Activated T-helper 2 cell treated with anti-CD3 and anti-CD28 coated beads, Interferon-gamma antibody, Interleukin-2, Interleukin-4, amounts not matched to agents 10 μg/mL and 5 μg/mL and 100 μg/mL, durations not matched to agents 14 hours and 24 hours and 36 hours (primary cell): ENCODE data around the gene NEURL1. TPM values are rescaled to one million over a fixed set of nuclear protein-coding genes. Genes with fewer than 3 reads are reported as not detected.
A peak's percentile ranks its signal among the peaks of the same experiment; 100 is the strongest.

Source experiments
- DNase-seq: peaks from one replicate; pipeline ENCODE4 v3.0.0; 2021; ENCODE audit warnings: low spot score
- H3K27ac Mint-ChIP-seq: one replicate; pipeline ENCODE4 v1.8.0; 2021; ENCODE audit warnings: mixed read lengths
- H3K27me3 Mint-ChIP-seq: one replicate; pipeline ENCODE4 v1.8.0; 2021; ENCODE audit warnings: low read depth, mixed read lengths
- H3K36me3 Mint-ChIP-seq: one replicate; pipeline ENCODE4 v1.8.0; 2021; ENCODE audit warnings: low read depth, mixed read lengths
- H3K4me1 Mint-ChIP-seq: one replicate; pipeline ENCODE4 v1.8.0; 2021; ENCODE audit warnings: low read depth, mixed read lengths
- H3K4me3 Mint-ChIP-seq: one replicate; pipeline ENCODE4 v1.8.0; 2021; ENCODE audit warnings: low read depth, mild to moderate bottlenecking, moderate library complexity, mixed read lengths
- H3K9me3 Mint-ChIP-seq: one replicate; pipeline ENCODE4 v1.8.0; 2021; ENCODE audit warnings: mixed read lengths
- intact Hi-C: fragments of 100-400 bp; cut with micrococcal nuclease; formaldehyde crosslinking; loops from one replicate; pipeline ENCODE4 v1.15.1; 2023
- total RNA-seq: library from RNA; stranded (reverse); gene quantifications from 2 replicates; pipeline ENCODE4 v1.2.3, GENCODE V29; 2022

Gene NEURL1
- total RNA-seq, 1 donor from 2014 or later = 2.2 TPM

DNA sequence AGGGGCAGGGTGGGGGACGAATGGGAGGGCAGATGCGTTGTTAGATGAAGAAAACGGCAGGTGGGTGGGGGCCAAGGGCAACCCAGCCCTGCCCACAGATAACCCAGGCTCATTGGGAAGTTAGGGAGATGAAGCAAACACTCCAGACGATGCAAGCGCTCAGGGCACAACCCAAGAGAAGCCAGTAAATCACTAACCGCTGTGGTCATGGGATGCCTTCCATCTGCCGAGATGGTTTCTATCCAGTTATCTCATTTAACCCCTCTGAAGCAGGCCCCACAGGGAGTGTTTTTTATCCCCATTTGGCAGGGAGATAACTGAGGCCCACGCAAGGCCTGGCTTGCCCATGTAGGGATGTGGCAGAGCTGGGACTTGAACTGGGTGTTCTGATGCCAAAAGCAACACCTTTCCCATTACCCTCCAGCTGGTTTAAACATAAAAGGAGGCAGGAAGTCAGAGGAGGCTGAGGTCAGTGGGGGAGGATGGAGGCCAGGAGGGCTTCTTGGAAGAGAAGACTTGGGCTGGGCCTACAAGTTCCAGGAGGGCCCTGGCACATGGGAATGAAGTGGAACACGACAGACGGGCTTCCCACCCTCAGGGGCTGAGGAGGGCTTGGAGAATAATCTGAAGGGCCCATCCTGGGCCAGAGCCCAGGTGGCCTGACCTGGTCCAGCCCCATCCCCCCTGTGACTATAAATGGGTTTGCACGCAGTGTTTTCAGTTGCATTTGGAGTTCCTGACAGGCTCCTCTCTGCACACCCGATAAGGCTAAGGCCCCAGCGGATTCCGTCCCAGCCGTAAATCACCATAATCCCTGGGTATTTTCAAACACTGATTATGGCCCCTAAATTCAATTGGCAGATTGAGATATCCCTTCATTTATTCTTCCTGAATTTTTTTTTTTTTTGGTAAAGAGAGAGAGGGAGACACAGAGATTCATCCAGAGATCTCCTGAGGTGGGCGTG is 80.9 kb downstream of the NEURL1 start:
- intact Hi-C loops = no loop called here
- Mint-ChIP-seq H3K27ac (no peak overlapping the region), H3K36me3 (no peaks in the 10 kb centered on the region), H3K4me3 (no peak overlapping the region), H3K9me3 (no peaks in the 10 kb centered on the region), H3K27me3 (peaks cover 2% of the 10 kb centered on the region), H3K4me1 (no peaks in the 10 kb centered on the region)
- DNase-seq = no peak

DNA sequence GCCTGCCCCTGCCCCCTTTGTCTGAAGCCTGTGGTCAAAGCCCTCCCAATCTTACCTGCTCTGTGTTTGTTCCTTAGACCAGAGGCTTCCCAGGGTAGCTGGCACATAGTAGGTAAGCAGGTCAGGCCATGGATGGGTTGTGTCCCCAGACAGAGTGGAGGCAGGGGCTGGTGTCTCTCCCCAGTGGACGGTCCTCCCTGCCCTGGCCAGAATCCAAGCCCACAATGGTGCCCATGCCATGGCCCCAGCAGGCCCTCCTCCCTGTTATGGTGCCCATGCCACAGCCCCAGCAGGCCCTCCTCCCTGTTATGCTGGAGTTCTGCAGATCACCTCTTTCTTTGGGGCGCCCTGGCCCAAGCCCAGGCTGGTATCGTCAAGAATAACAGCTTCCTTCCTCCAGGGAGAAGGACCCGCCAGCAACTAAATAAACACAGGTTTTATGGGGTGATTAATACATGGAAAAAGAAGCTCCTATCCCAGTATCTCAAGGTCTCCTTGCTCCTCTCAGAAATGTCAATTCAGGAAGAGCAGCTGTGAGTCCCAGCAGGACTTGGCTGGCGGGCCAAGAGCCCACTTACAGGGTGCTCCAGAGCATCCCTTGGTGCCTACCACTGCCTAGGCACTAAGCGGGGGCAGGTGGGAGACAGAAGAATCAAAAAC is 82.0 kb downstream of the NEURL1 start:
- Mint-ChIP-seq H3K9me3 (no peaks in the 10 kb centered on the region), H3K27me3 (peaks cover 2% of the 10 kb centered on the region), H3K4me3 (no peak overlapping the region), H3K36me3 (no peaks in the 10 kb centered on the region), H3K27ac (no peak overlapping the region), H3K4me1 (no peaks in the 10 kb centered on the region)
- DNase-seq = no peak
- intact Hi-C loops = no loop called here

DNA sequence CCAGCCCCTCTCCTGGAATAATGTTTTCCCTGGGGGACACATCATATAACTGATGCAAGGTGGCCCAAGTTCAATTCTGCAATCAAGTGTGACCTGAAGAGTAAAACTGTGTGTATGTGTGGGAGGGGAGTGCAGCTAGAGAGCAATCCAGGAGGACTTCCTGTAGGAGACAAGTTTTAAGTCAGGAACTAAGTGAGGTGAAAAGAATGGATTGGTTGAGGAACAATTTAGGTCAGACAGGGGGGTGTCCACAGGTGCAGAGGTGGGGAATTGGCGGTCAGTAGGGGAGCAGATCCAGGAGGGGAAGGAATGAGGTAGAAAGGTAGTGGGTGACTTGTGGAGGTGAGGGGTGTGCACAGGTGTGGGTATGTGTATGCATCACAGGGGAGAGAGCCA is 82.6 kb downstream of the NEURL1 start:
- H3K9me3 Mint-ChIP-seq = no peaks in the 10 kb centered on the region

GRCh38 chr10:103576862-103577261 is 83.4 kb downstream of the NEURL1 start:
- Mint-ChIP-seq H3K27me3 (peaks cover 2% of the 10 kb centered on the region), H3K27ac (no peak overlapping the region), H3K4me1 (no peaks in the 10 kb centered on the region), H3K9me3 (no peaks in the 10 kb centered on the region), H3K4me3 (no peak overlapping the region), H3K36me3 (no peaks in the 10 kb centered on the region)
- intact Hi-C loops = no loop called here
- DNase-seq = no peak

More for the DNA sequence above, 82.6 kb downstream of the NEURL1 start:
- H3K4me3 Mint-ChIP-seq = no peak overlapping the region
- H3K4me1 Mint-ChIP-seq = no peaks in the 10 kb centered on the region
- intact Hi-C loops = no loop called here
- H3K27me3 Mint-ChIP-seq = peaks cover 2% of the 10 kb centered on the region
- H3K36me3 Mint-ChIP-seq = no peaks in the 10 kb centered on the region
- H3K27ac Mint-ChIP-seq = no peak overlapping the region
- DNase-seq = no peak

GRCh38 chr10:103578782-103579382 is 85.4 kb downstream of the NEURL1 start:
- no peak for DNase-seq
- intact Hi-C loops = no loop called here
- H3K4me3 Mint-ChIP-seq = no peak overlapping the region
- H3K4me1 Mint-ChIP-seq = peaks cover 2% of the 10 kb centered on the region
- H3K9me3 Mint-ChIP-seq = no peaks in the 10 kb centered on the region
- H3K27me3 Mint-ChIP-seq = peaks cover 11% of the 10 kb centered on the region
- H3K27ac Mint-ChIP-seq = no peak overlapping the region
- H3K36me3 Mint-ChIP-seq = no peaks in the 10 kb centered on the region

GRCh38 chr10:103580011-103580410 is 86.5 kb downstream of the NEURL1 start:
- H3K36me3 Mint-ChIP-seq = no peaks in the 10 kb centered on the region
- H3K27me3 Mint-ChIP-seq = peaks cover 12% of the 10 kb centered on the region
- H3K9me3 Mint-ChIP-seq = no peaks in the 10 kb centered on the region
- H3K4me3 Mint-ChIP-seq = no peak overlapping the region
- no peak for DNase-seq
- intact Hi-C loops = loop anchor here (5.0 kb wide), 1 partner anchor 88 kb away; the partner anchor contains the start of gene NEURL1
- H3K4me1 Mint-ChIP-seq = peaks cover 4% of the 10 kb centered on the region
- no peak overlapping the region for H3K27ac Mint-ChIP-seq

DNA sequence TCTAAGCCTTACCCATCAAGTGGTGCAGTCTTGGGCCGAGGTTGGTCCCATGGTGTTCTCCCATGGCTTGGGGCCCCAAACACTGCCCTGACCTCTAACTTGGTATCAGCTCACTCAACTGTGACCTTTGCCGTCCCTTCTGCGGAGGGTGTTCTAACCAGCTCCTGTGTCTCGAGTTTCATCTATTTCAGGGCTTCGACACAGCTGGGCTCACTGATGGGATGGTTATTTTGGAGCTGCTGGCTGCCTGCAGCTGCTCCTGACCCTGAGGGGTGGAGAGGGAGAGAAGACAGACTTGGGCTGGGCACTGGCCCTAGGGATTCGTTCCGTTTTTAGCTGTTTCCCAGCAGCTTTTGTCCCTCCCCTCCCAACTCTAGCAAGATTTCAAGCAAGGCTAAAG is 86.9 kb downstream of the NEURL1 start:
- Mint-ChIP-seq H3K36me3 (no peaks in the 10 kb centered on the region), H3K27me3 (peaks cover 12% of the 10 kb centered on the region), H3K4me3 (no peak overlapping the region), H3K4me1 (peaks cover 4% of the 10 kb centered on the region), H3K27ac (no peak overlapping the region), H3K9me3 (no peaks in the 10 kb centered on the region)
- intact Hi-C loops = loop anchor here (5.0 kb wide), 1 partner anchor 88 kb away; the partner anchor contains the start of gene NEURL1
- no peak for DNase-seq

DNA sequence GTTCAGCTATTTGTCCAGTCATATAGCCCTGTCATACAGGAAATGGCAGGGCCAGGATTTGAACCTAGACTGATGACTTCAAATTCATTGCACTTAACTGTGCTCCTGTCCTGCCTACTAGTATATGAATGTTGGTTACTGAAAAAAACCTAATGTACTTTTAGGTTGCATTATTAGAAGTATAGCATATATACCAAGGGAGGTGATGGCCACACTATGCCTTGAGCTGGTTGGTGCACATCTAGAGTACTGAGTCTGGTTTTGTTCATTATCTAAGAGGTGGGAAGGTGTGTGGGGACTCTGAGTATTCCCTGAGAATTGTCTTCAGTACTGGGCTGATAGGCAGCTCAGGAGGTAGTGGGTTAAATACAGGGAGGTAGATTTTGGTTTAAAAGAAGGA is 88.0 kb downstream of the NEURL1 start:
- Mint-ChIP-seq H3K9me3 (no peaks in the 10 kb centered on the region), H3K27me3 (peaks cover 12% of the 10 kb centered on the region), H3K4me1 (peaks cover 4% of the 10 kb centered on the region), H3K27ac (no peak overlapping the region), H3K36me3 (no peaks in the 10 kb centered on the region), H3K4me3 (no peak overlapping the region)
- intact Hi-C loops = loop anchor here (5.0 kb wide), 1 partner anchor 89 kb away; the partner anchor contains the start of gene NEURL1
- no peak for DNase-seq

GRCh38 chr10:103582331-103583123 is 89.0 kb downstream of the NEURL1 start:
- peaks cover 4% of the 10 kb centered on the region for H3K4me1 Mint-ChIP-seq
- no peak overlapping the region for H3K27ac Mint-ChIP-seq
- no peak for DNase-seq
- H3K36me3 Mint-ChIP-seq = no peaks in the 10 kb centered on the region
- intact Hi-C loops = loop anchor here (5.0 kb wide), 1 partner anchor 90 kb away; the partner anchor contains the start of gene NEURL1
- no peak overlapping the region for H3K4me3 Mint-ChIP-seq
- peaks cover 14% of the 10 kb centered on the region for H3K27me3 Mint-ChIP-seq
- H3K9me3 Mint-ChIP-seq = no peaks in the 10 kb centered on the region

GRCh38 chr10:103583871-103584215 is 90.3 kb downstream of the NEURL1 start:
- intact Hi-C loops = loop anchor here (5.0 kb wide), 1 partner anchor 92 kb away; the partner anchor contains the start of gene NEURL1
- peaks cover 4% of the 10 kb centered on the region for H3K4me1 Mint-ChIP-seq
- H3K27me3 Mint-ChIP-seq = peaks cover 15% of the 10 kb centered on the region
- DNase-seq = no peak
- H3K9me3 Mint-ChIP-seq = no peaks in the 10 kb centered on the region
- H3K27ac Mint-ChIP-seq = peak overlapping the region; percentile 51
- H3K4me3 Mint-ChIP-seq = peak overlapping the region; percentile 81
- H3K36me3 Mint-ChIP-seq = no peaks in the 10 kb centered on the region

GRCh38 chr10:103584216-103585010 is 90.9 kb downstream of the NEURL1 start:
- intact Hi-C loops = loop anchor here (5.0 kb wide), 1 partner anchor 92 kb away; the partner anchor contains the start of gene NEURL1
- H3K9me3 Mint-ChIP-seq = no peaks in the 10 kb centered on the region
- DNase-seq = peak; percentile 49
- H3K27ac Mint-ChIP-seq = peak overlapping the region; percentile 51
- peaks cover 4% of the 10 kb centered on the region for H3K4me1 Mint-ChIP-seq
- H3K36me3 Mint-ChIP-seq = no peaks in the 10 kb centered on the region
- H3K4me3 Mint-ChIP-seq = peak overlapping the region; percentile 81
- peaks cover 13% of the 10 kb centered on the region for H3K27me3 Mint-ChIP-seq
